H1 (cell line): ENCODE measurements around the gene SHROOM2. TPM values are rescaled to one million over a fixed set of nuclear protein-coding genes. Genes with fewer than 3 reads are reported as not detected.

Experiments
- CTCF ChIA-PET: fragments of 300-600 bp; sonication (Branson Sonifier 250); formaldehyde crosslinking; loops from one replicate; lab custom pipeline; 2021; ENCODE audit not compliant: partially characterized antibody; lab: Charles Lee
- POLR2A ChIA-PET: fragments of 300-600 bp; sonication (Branson Sonifier 250); formaldehyde crosslinking; loops from one replicate; lab custom pipeline; 2021; ENCODE audit warnings: inconsistent platforms; ENCODE audit not compliant: partially characterized antibody; lab: Charles Lee
- DNase-seq, 2 experiments: peaks; one replicate each; pipeline versions ENCODE4 v3.0.0 to v3.0.0-alpha.2; 2010 to 2022; ENCODE audit warnings: low spot score in 2 of 2, low read depth in 1 of 2, mixed read lengths in 1 of 2
- FAIRE-seq: peaks from 2 replicates; lab custom pipeline; 2011; peaks lifted over from hg19 to GRCh38; lab: Jason Lieb, UNC
- H2AFZ ChIP-seq: 2 replicates; pipeline ENCODE4 v1.8.1; 2012; ENCODE audit warnings: low read length, inconsistent platforms
- H2AK5ac ChIP-seq: 2 replicates; pipeline ENCODE4 v1.6.1; 2013; ENCODE audit warnings: low read depth, low read length
- H2BK120ac ChIP-seq: replicated peaks from 2 replicates; pipeline ENCODE3; 2013; ENCODE audit warnings: low read depth, low read length, inconsistent platforms
- H2BK12ac ChIP-seq: 2 replicates; pipeline ENCODE4 v1.6.1; 2013; ENCODE audit warnings: low read depth, low read length
- H2BK15ac ChIP-seq: 2 replicates; pipeline ENCODE4 v1.6.1; 2013; ENCODE audit warnings: low read length
- H2BK20ac ChIP-seq: 2 replicates; pipeline ENCODE4 v1.6.1; 2013; ENCODE audit warnings: low read length
- H2BK5ac ChIP-seq: 2 replicates; pipeline ENCODE4 v1.6.1; 2013; ENCODE audit warnings: low read depth, low read length
- H3K14ac ChIP-seq: 2 replicates; pipeline ENCODE4 v1.6.1; 2013; ENCODE audit warnings: inconsistent platforms; ENCODE audit not compliant: insufficient read length
- H3K18ac ChIP-seq: 2 replicates; pipeline ENCODE4 v1.6.1; 2013; ENCODE audit warnings: low read length; ENCODE audit errors: extremely low read depth
- H3K23ac ChIP-seq: 2 replicates; pipeline ENCODE4 v1.6.1; 2013; ENCODE audit warnings: inconsistent platforms; ENCODE audit not compliant: insufficient read length
- H3K23me2 ChIP-seq: 2 replicates; pipeline ENCODE4 v1.6.1; 2013; ENCODE audit warnings: low read depth, low read length
- H3K27ac ChIP-seq: 2 replicates; pipeline ENCODE4 v1.6.1; 2011; ENCODE audit warnings: low read depth, low read length, inconsistent platforms
- H3K27me3 ChIP-seq, 4 experiments: replicated peaks in 1 of 4; 1 replicate in 1 of 4; 2 replicates in 3 of 4; pipeline versions ENCODE4 v1.6.1 to v1.8.1; 2011 to 2013; ENCODE audit warnings: low read length in 3 of 4, mild to moderate bottlenecking in 3 of 4, inconsistent platforms in 2 of 4, mixed read lengths in 2 of 4, moderate library complexity in 1 of 4; ENCODE audit not compliant: control insufficient read depth in 3 of 4, insufficient read depth in 3 of 4; ENCODE audit errors: extremely low read depth in 1 of 4
- H3K36me3 ChIP-seq, 4 experiments: 2 replicates each; pipeline versions ENCODE4 v1.6.1 to v1.8.1; 2011 to 2013; ENCODE audit warnings: mild to moderate bottlenecking in 4 of 4, low read length in 3 of 4, moderate library complexity in 2 of 4, control low read depth in 1 of 4, inconsistent platforms in 1 of 4; ENCODE audit not compliant: insufficient read depth in 4 of 4, control insufficient read depth in 2 of 4
- H3K4ac ChIP-seq: replicated peaks from 2 replicates; pipeline ENCODE3; 2013; ENCODE audit warnings: low read length, low read depth, mixed read lengths, inconsistent platforms; ENCODE audit not compliant: insufficient read length
- H3K4me1 ChIP-seq, 4 experiments: replicated peaks in 1 of 4; 1 replicate in 1 of 4; 2 replicates in 3 of 4; pipeline versions ENCODE4 v1.6.1 to v1.8.1; 2011 to 2013; ENCODE audit warnings: low read length in 3 of 4, inconsistent platforms in 2 of 4, mixed read lengths in 1 of 4; ENCODE audit not compliant: insufficient read depth in 4 of 4, control insufficient read depth in 3 of 4
- H3K4me2 ChIP-seq, 2 experiments: 2 replicates each; pipeline versions ENCODE4 v1.6.1 to v1.8.1; 2011 to 2013; ENCODE audit warnings: low read depth in 2 of 2, low read length in 2 of 2, control low read depth in 1 of 2, inconsistent platforms in 1 of 2, mild to moderate bottlenecking in 1 of 2; ENCODE audit not compliant: insufficient read depth in 1 of 2
- H3K4me3 ChIP-seq, 4 experiments: fragments of 200-600, 300-600 bp in 1 of 4; sonication (generic), shearing (Covaris generic), sonication (Bioruptor Twin) in 1 of 4; 2 replicates each; pipeline versions ENCODE4 v1.5.1 to v1.8.1; 2011 to 2016; ENCODE audit warnings: low read length in 4 of 4, low read depth in 3 of 4, control low read depth in 2 of 4, inconsistent platforms in 2 of 4, mild to moderate bottlenecking in 2 of 4, mixed read lengths in 1 of 4, moderate library complexity in 1 of 4; ENCODE audit not compliant: insufficient read depth in 2 of 4; ENCODE audit errors: extremely low read depth in 1 of 4
- H3K56ac ChIP-seq: replicated peaks from 2 replicates; pipeline ENCODE3; 2013; ENCODE audit warnings: low read depth, mild to moderate bottlenecking, mixed read lengths, low read length, inconsistent platforms; ENCODE audit not compliant: insufficient read length
- H3K79me1 ChIP-seq: 2 replicates; pipeline ENCODE4 v1.6.1; 2013; ENCODE audit warnings: low read depth, low read length, control low read depth
- H3K79me2 ChIP-seq, 2 experiments: 2 replicates each; pipeline versions ENCODE4 v1.6.1 to v1.8.1; 2012 to 2013; ENCODE audit warnings: low read length in 2 of 2, mild to moderate bottlenecking in 2 of 2, inconsistent platforms in 1 of 2; ENCODE audit not compliant: insufficient read depth in 2 of 2, control insufficient read depth in 1 of 2
- H3K9ac ChIP-seq, 4 experiments: replicated peaks in 1 of 4; 1 replicate in 1 of 4; 2 replicates in 3 of 4; pipeline versions ENCODE4 v1.6.1 to v1.8.1; 2011 to 2013; ENCODE audit warnings: low read depth in 3 of 4, low read length in 3 of 4, control low read depth in 2 of 4, mild to moderate bottlenecking in 2 of 4, moderate library complexity in 2 of 4, inconsistent platforms in 1 of 4; ENCODE audit errors: extremely low read depth in 1 of 4
- H3K9me3 ChIP-seq, 2 experiments: 2 replicates each; pipeline versions ENCODE4 v1.6.1 to v1.8.1; 2012 to 2013; ENCODE audit warnings: mild to moderate bottlenecking in 2 of 2, moderate library complexity in 2 of 2, control low read depth in 1 of 2, inconsistent platforms in 1 of 2, low read depth in 1 of 2, low read length in 1 of 2, mixed read lengths in 1 of 2; ENCODE audit not compliant: insufficient read depth in 2 of 2
- H4K20me1 ChIP-seq, 2 experiments: replicated peaks in 1 of 2; 2 replicates each; pipeline versions ENCODE3 to v1.8.1; 2011 to 2013; ENCODE audit warnings: inconsistent platforms in 2 of 2, low read length in 2 of 2, mild to moderate bottlenecking in 1 of 2; ENCODE audit not compliant: insufficient read depth in 2 of 2, control insufficient read depth in 1 of 2
- H4K5ac ChIP-seq: 2 replicates; pipeline ENCODE4 v1.6.1; 2013; ENCODE audit warnings: low read length, low read depth, mixed read lengths, inconsistent platforms; ENCODE audit not compliant: insufficient read length
- H4K8ac ChIP-seq: 2 replicates; pipeline ENCODE4 v1.8.0; 2013; ENCODE audit warnings: mild to moderate bottlenecking, moderate library complexity, low read length, inconsistent platforms; ENCODE audit not compliant: insufficient read depth; ENCODE audit errors: extremely low read depth
- H4K91ac ChIP-seq: replicated peaks from 2 replicates; pipeline ENCODE3; 2013; ENCODE audit warnings: low read length, mixed read lengths, inconsistent platforms; ENCODE audit not compliant: insufficient read length
- BCL11A ChIP-seq, 2 experiments: IDR thresholded peaks; one replicate each; pipeline ENCODE4 v1.6.1; 2011; ENCODE audit warnings: low read depth in 2 of 2, low read length in 2 of 2, mild to moderate bottlenecking in 2 of 2
- EZH2 ChIP-seq: fragments of 200-600 bp; sonication (generic); IDR thresholded peaks from 2 replicates; pipeline ENCODE4 v1.7.1; 2012; ENCODE audit warnings: low read depth, mild to moderate bottlenecking, moderate library complexity, low read length, inconsistent platforms; ENCODE audit not compliant: severe bottlenecking
- HDAC6 ChIP-seq: IDR thresholded peaks from one replicate; pipeline ENCODE4 v1.7.1; 2012; ENCODE audit warnings: low read depth, mild to moderate bottlenecking, inconsistent platforms, low read length, moderate library complexity
- JUND ChIP-seq: IDR thresholded peaks from 2 replicates; pipeline ENCODE4 v1.6.1; 2011; ENCODE audit warnings: mild to moderate bottlenecking, improper control_type of control experiment, low read length
- ZNF274 ChIP-seq: IDR thresholded peaks from 2 replicates; pipeline ENCODE4 v1.7.0; 2012; ENCODE audit warnings: low read length, borderline replicate concordance; ENCODE audit errors: extremely low read depth
- WGBS, 2 experiments: shearing (Covaris generic) in 1 of 2; methylation state at CpG; one replicate each; pipeline versions ENCODE4 v1.1.6 to v1.1.7; 2013 to 2015; ENCODE audit warnings: low lambda C conversion rate in 2 of 2, mixed read lengths in 2 of 2, inconsistent platforms in 1 of 2, low coverage in 1 of 2, missing lambda C conversion rate in 1 of 2; ENCODE audit not compliant: insufficient replicate concordance in 2 of 2, insufficient coverage in 1 of 2, insufficient read length in 1 of 2; ENCODE audit errors: extremely low coverage in 1 of 2, missing lambda C conversion rate in 1 of 2; 5-methylcytosine and 5-hydroxymethylcytosine counted together
- polyA plus RNA-seq, 7 experiments: library from polyadenylated mRNA; depleted of rRNA in 3 of 7; stranded (reverse) in 5 of 7; unstranded in 2 of 7; fragments of >200 nt in 5 of 7; fragments of 200-250 nt in 2 of 7; gene quantifications; 1 replicate in 5 of 7; 2 replicates in 1 of 7; 4 replicates in 1 of 7; pipeline versions ENCODE4 v1.2.1 to v1.2.3, GENCODE V29; 2011 to 2013; ENCODE audit warnings: missing spikeins in 2 of 7, mixed read lengths in 2 of 7
- total RNA-seq: library from RNA; stranded (reverse); fragmentation: NEBNext Ultra II Directional; extraction: Animal tissue kit (Norgen Biotek cat#: 25700); gene quantifications from 2 replicates; pipeline ENCODE4 v1.2.1, GENCODE V29; 2021
- TF ChIP-seq, protein P1 (sequence below): IDR thresholded peaks from 2 replicates; pipeline ENCODE4 v1.6.1; 2011; ENCODE audit warnings: low read depth, mild to moderate bottlenecking, low read length; ENCODE audit not compliant: insufficient read depth

Gene SHROOM2
- total and polyA plus RNA-seq, 2 of the 8 experiments (the other 6 are each of a cell fraction or from before 2014, with no cell fraction given) = 3.4 to 14.2 TPM

DNA sequence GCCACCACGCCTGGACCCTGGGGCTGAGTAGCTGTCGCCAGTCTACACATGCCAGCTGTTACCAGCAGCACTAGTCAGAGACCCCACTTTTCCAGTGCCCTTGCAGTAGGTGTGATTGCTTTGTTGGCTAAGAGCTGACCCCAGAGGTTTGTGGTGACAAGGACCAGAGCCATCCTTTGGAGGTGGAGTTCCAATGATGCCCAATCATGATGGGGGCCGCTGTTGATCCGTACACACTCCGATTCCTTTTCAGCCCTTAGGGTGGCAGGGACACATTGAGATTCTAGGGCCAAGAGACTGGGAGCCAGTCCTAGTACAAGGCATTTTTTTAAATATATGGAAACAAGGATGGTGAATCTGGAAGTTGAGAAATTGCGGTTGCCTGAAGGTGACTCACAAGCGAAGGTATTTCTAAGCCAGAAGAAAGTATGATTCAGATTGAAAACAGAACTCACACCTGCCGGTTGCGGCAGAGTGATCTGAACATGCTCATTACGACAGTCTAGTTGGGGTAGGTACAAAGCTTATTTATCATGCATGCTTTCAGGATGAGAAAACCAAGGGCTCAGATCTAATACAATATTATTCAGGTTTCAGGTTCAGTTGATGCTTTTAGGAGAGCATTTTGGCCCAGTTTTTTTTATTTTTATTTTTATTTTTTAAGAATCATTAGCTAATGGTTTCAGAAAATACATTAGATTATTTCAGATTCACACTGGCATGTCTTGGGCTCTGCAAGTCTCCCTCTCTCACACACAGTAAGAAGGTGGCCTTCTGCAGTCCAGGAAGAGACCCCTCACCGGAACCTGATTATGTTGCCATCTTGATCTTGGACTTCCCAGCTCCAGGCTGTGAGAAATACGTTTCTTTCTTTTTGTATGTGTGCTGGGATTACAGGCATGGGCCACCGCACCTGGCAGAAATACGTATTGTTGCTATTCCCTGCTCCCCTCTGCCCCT is 43.4 kb downstream of the SHROOM2 start:
- H4K91ac ChIP-seq = no peak overlapping the region
- no peak overlapping the region for H3K18ac ChIP-seq
- FAIRE-seq = no peak
- no peak overlapping the region for H2BK15ac ChIP-seq
- no peak overlapping the region for H2BK12ac ChIP-seq
- H4K8ac ChIP-seq = no peak overlapping the region
- no peak overlapping the region for H4K5ac ChIP-seq
- no peak for TF ChIP-seq EZH2
- no peak for TF ChIP-seq BCL11A (IDR thresholded peaks at IDR 0.05; ENCODE audit: low read depth in 2 of 2, low read length in 2 of 2)
- TF ChIP-seq, protein P1, sequence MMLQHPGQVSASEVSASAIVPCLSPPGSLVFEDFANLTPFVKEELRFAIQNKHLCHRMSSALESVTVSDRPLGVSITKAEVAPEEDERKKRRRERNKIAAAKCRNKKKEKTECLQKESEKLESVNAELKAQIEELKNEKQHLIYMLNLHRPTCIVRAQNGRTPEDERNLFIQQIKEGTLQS = no peak
- TF ChIP-seq HDAC6 = no peak
- TF ChIP-seq JUND = no peak
- TF ChIP-seq ZNF274 = no peak
- no peaks in the 10 kb centered on the region for H3K79me1 ChIP-seq
- no peak overlapping the region for H3K9ac ChIP-seq
- H3K23me2 ChIP-seq = no peaks in the 10 kb centered on the region
- H2AFZ ChIP-seq = no peak overlapping the region
- H3K4me2 ChIP-seq = no peak overlapping the region
- H3K27ac ChIP-seq = no peak overlapping the region
- no peak overlapping the region for H2AK5ac ChIP-seq
- ChIA-PET POLR2A (no interaction called here), CTCF (interaction anchor here (1.4 kb wide), 1 partner anchor 10 kb away, joined by 3 read pairs; no protein-coding TSS in a partner anchor)
- no peak overlapping the region for H2BK5ac ChIP-seq
- H3K9me3 ChIP-seq = no peaks in the 10 kb centered on the region
- no peak overlapping the region for H3K23ac ChIP-seq
- no peaks in the 10 kb centered on the region for H3K36me3 ChIP-seq
- no peak overlapping the region for H2BK20ac ChIP-seq
- no peak overlapping the region for H3K4me3 ChIP-seq
- no peaks in the 10 kb centered on the region for H3K27me3 ChIP-seq
- H4K20me1 ChIP-seq = peaks cover 4 to 7% of the 10 kb centered on the region in 2 experiments
- H3K4ac ChIP-seq = no peak overlapping the region
- H2BK120ac ChIP-seq = no peak overlapping the region
- peaks cover 0 to 40% of the 10 kb centered on the region in 2 experiments; a peak in 2 of 4 replicates for H3K79me2 ChIP-seq
- H3K14ac ChIP-seq = no peak overlapping the region
- H3K4me1 ChIP-seq = peaks cover 3 to 25% (median 15%) of the 10 kb centered on the region in 4 experiments
- 89% methylated on average over 14 of the region's 14 CpGs; no CpG with 5 or more reads in 1 of the 2 experiments for WGBS, 2 experiments
- H3K56ac ChIP-seq = no peak overlapping the region
- DNase-seq = no peak
